ENCODE results near the gene TFPT. TPM values are rescaled to one million over a fixed set of nuclear protein-coding genes. Genes with fewer than 3 reads are reported as not detected.

TFPT gene
- total and polyA plus RNA-seq, 2 of the 13 experiments (the other 11 are each of a cell fraction or from before 2014, with no cell fraction given), result 8.4 to 10.7 TPM

- TF ChIP-seq MXD1 (CRISPR knock-in tag; IDR thresholded peaks at IDR 0.05) (0 out of 2 replicates have a peak, but pooled peaks have one; percentile 23), HNRNPL (IDR thresholded peaks at IDR 0.05; ENCODE audit: low read depth, low read length) (no peak), TEAD2 (CRISPR knock-in tag; IDR thresholded peaks at IDR 0.05) (no peak), CREM (IDR thresholded peaks at IDR 0.05) (no peak), CREM (CRISPR knock-in tag; IDR thresholded peaks at IDR 0.05) (no peak), ZGPAT (CRISPR knock-in tag; IDR thresholded peaks at IDR 0.05) (no peak)
Measured at GRCh38 chr19:54160182-54160811, 44.8 kb upstream of the TFPT start (continued).

- Histone ChIP-seq H3K4me1 (ENCODE audit: insufficient read depth, low read length) (peaks cover 13% of the 10 kb centered on the region), H3K79me2 (ENCODE audit: insufficient read depth, low read length) (peaks cover 13% of the 10 kb centered on the region), H3K4me3 (replicated peaks in 1 of 3; ENCODE audit: insufficient read depth in 1 of 3, low read depth in 2 of 3, low read length in 3 of 3) (peak within 1 kb of the TSS; percentile 75 to 93 (median 80)), H4K20me1 (ENCODE audit: insufficient read depth, low read length) (no peaks in the 10 kb centered on the region), H3K9ac (ENCODE audit: insufficient read depth, low read depth, low read length) (peak within 1 kb of the TSS; percentile 88), H3K27me3 (ENCODE audit: control insufficient read depth in 1 of 2, insufficient read depth in 2 of 2, low read length in 2 of 2) (no peaks in the 10 kb centered on the region; a peak in 1 of 5 replicates), H3K4me2 (ENCODE audit: low read depth, low read length) (peak within 1 kb of the TSS; percentile 97), H2AFZ (ENCODE audit: low read length) (peak within 1 kb of the TSS; percentile 85), H3K9me3 (ENCODE audit: low read length) (no peaks in the 10 kb centered on the region), H3K27ac (ENCODE audit: extremely low read length, insufficient read depth, low read length) (peak within 1 kb of the TSS; percentile 90), H3K36me3 (replicated peaks in 1 of 2; ENCODE audit: control insufficient read depth in 1 of 2, insufficient read depth in 2 of 2, low read length in 2 of 2) (peaks cover 9 to 33% of the 10 kb centered on the region in 2 experiments)
- BruUV-seq (replicated peaks), result no TSS peak
- under 1% methylated on average over 41 of the region's 72 CpGs for WGBS (ENCODE audit: low lambda C conversion rate)
- ChIA-PET CTCF (ENCODE audit: low intra/inter-chr PET ratio, low total read pairs) (no interaction called here), POLR2A (interaction anchor here (0.9 to 3.2 kb wide), 9 partner anchors 9 to 50 kb away, joined by 3 to 48 read pairs (median 7); partner anchors contain the start of genes CNOT3, MBOAT7, PRPF31 and RPS9)
- in situ Hi-C loops (cut with HindIII; ENCODE audit: extremely low pct_ligation_motif_present, low pct_unique_long_range_greater_than_20kb), result no loop called here
- DNase-seq (ENCODE audit: low spot score), result peak; percentile 100
- intact Hi-C loops (cut with micrococcal nuclease; ENCODE audit: unreplicated experiment), result loop anchor here (1.0 to 2.0 kb wide), 2 partner anchors 27 to 71 kb away; no protein-coding TSS in a partner anchor
- FAIRE-seq, result peak; percentile 98
- ATAC-seq, result peak; percentile 94
- TF ChIP-seq KMT2B (CRISPR knock-in tag; IDR thresholded peaks at IDR 0.05), result peak; percentile 47; the same call in 1 of the 2 replicates
- peak; percentile 29; the same call in 1 of the 2 replicates for TF ChIP-seq CAMTA2 (CRISPR knock-in tag; IDR thresholded peaks at IDR 0.05; ENCODE audit: borderline replicate concordance)
- TF ChIP-seq ZNF12 (CRISPR knock-in tag; IDR thresholded peaks at IDR 0.05), result no peak
- peak; percentile 78 for TF ChIP-seq POLR2G (IDR thresholded peaks at IDR 0.05; ENCODE audit: low read depth, low read length)
- TF ChIP-seq RBM39 (IDR thresholded peaks at IDR 0.05; ENCODE audit: low read depth, low read length, poor library complexity, severe bottlenecking), result peak; percentile 77
- no peak for TF ChIP-seq MTA1 (CRISPR knock-in tag; IDR thresholded peaks at IDR 0.05; ENCODE audit: borderline replicate concordance)
- peak; percentile 76 for TF ChIP-seq ZNF574 (CRISPR knock-in tag; IDR thresholded peaks at IDR 0.05)
Measured at GRCh38 chr19:54159352-54160181, 44.1 kb upstream of the TFPT start, which contains the start of gene LENG1. LENG1 (minus strand) TSS chr19:54159721; CDS start chr19:54159695, 26 bp downstream.
